Measurements from ENCODE around the gene FBXW8.

DNA sequence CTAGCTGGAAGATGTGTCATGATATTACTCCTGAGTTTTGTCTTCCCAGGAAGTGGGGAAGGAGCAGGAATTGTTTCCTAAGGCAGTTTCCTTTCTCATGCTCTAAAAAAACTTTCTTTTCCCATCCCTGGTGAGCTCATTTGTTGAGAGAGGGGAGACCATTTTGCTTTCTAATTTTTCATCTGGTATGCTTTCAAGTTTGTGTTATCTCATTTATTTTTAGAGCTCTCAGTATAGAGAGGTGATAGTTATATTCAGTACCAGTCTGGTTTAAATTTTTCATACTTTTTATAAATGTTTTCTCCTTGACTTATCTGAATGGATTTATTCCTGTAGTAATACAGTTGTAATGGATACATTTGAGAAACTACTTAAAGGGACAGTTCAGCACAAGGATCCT, 79.6 kb downstream of the FBXW8 start:
- TF ChIP-seq, protein P1, sequence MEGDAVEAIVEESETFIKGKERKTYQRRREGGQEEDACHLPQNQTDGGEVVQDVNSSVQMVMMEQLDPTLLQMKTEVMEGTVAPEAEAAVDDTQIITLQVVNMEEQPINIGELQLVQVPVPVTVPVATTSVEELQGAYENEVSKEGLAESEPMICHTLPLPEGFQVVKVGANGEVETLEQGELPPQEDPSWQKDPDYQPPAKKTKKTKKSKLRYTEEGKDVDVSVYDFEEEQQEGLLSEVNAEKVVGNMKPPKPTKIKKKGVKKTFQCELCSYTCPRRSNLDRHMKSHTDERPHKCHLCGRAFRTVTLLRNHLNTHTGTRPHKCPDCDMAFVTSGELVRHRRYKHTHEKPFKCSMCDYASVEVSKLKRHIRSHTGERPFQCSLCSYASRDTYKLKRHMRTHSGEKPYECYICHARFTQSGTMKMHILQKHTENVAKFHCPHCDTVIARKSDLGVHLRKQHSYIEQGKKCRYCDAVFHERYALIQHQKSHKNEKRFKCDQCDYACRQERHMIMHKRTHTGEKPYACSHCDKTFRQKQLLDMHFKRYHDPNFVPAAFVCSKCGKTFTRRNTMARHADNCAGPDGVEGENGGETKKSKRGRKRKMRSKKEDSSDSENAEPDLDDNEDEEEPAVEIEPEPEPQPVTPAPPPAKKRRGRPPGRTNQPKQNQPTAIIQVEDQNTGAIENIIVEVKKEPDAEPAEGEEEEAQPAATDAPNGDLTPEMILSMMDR (IDR thresholded peaks at IDR 0.05 in 4 of 5, conservative IDR thresholded peaks at IDR 0.05 in 1 of 5) = no peak
- TF ChIP-seq POLR2A (IDR thresholded peaks at IDR 0.05) = no peak
